Tibial nerve (tissue), 4 donors: ENCODE measurements around the gene AKR1B15.

ENCODE experiments used
- CTCF ChIP-seq, 5 experiments: fragments of 200-600 bp in 3 of 5; fragments of 450-650 bp in 2 of 5; sonication (generic) in 3 of 5; IDR thresholded peaks; one replicate each; pipeline ENCODE4 v1.5.1; 2016 to 2019; ENCODE audit warnings: antibody characterized with exemption in 5 of 5, mild to moderate bottlenecking in 3 of 5, moderate library complexity in 2 of 5
- EP300 ChIP-seq, 2 donors: sonication (generic); formaldehyde crosslinking; IDR thresholded peaks; one replicate each; pipeline ENCODE4 v1.6.1; 2017; ENCODE audit warnings: antibody characterized with exemption in 2 of 2, mild to moderate bottlenecking in 1 of 2

- no peak for TF ChIP-seq CTCF (IDR thresholded peaks at IDR 0.05)
- TF ChIP-seq EP300 (IDR thresholded peaks at IDR 0.05) = no peak
These were observed 47.9 kb upstream of the AKR1B15 start for GRCh38 chr7:134500982-134501381.
